ENCODE measurements around the gene PCDHGA2.

DNA sequence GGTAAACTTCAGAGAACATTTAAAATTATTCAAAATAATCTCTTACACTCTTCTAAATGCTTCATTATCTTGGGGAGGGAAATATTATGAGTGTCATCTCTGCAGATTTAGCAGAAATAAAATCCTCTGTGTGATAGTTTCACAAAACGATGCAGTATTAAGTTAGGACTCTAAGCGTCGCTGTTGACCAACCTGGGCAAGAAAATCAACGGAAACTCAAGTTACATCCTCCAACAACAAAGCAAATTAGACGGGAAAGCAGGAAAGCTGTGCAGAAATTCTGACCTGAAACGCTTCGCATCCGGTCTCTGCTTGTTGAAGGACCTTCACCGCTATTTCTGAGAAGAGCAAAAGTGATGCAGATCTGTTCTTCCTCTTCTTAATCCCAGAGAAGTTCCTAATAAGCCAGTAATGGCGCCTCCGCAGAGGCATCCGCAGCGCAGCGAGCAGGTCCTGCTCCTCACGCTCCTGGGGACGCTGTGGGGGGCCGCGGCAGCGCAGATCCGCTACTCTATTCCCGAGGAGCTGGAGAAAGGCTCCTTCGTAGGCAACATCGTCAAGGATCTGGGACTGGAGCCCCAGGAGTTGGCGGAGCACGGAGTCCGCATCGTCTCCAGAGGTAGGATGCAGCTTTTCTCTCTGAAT is 35.2 kb downstream of the PCDHGA2 start, which contains the start of gene PCDHGA6:
- TF ChIP-seq, protein P1, sequence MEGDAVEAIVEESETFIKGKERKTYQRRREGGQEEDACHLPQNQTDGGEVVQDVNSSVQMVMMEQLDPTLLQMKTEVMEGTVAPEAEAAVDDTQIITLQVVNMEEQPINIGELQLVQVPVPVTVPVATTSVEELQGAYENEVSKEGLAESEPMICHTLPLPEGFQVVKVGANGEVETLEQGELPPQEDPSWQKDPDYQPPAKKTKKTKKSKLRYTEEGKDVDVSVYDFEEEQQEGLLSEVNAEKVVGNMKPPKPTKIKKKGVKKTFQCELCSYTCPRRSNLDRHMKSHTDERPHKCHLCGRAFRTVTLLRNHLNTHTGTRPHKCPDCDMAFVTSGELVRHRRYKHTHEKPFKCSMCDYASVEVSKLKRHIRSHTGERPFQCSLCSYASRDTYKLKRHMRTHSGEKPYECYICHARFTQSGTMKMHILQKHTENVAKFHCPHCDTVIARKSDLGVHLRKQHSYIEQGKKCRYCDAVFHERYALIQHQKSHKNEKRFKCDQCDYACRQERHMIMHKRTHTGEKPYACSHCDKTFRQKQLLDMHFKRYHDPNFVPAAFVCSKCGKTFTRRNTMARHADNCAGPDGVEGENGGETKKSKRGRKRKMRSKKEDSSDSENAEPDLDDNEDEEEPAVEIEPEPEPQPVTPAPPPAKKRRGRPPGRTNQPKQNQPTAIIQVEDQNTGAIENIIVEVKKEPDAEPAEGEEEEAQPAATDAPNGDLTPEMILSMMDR (IDR thresholded peaks at IDR 0.05 in 4 of 5, conservative IDR thresholded peaks at IDR 0.05 in 1 of 5): peak in 3 of 5 experiments; percentile 41 to 55 (median 45)
- no peak for TF ChIP-seq POLR2A (IDR thresholded peaks at IDR 0.05)
